GM12878 (cell line): ENCODE measurements around the gene ADAMTSL3. TPM values are rescaled to one million over a fixed set of nuclear protein-coding genes. Genes with fewer than 3 reads are reported as not detected.

Source experiments
- ATAC-seq: fragments of 200-7000 bp; cut with Tn5 transposase; 3 replicates; pipeline ENCODE4 v1.9.1; 2020; ENCODE audit warnings: mild to moderate bottlenecking, moderate library complexity
- BruUV-seq: library from RNA; stranded (reverse); fragments of 400-500 nt; replicated peaks from 2 replicates; lab custom pipeline; 2021; lab: Mats Ljungman, UMichigan
- CTCF ChIA-PET: fragments of 300-600 bp; sonication (Branson Sonifier 250); formaldehyde crosslinking; extraction: SDS; loops from one replicate; lab custom pipeline; 2021; ENCODE audit warnings: inconsistent platforms; lab: Yijun Ruan, JAX
- POLR2A ChIA-PET: fragments of 350-600 bp; formaldehyde crosslinking; extraction: SDS; loops from one replicate; lab custom pipeline; 2021; ENCODE audit warnings: inconsistent platforms; lab: Charles Lee
- RAD21 ChIA-PET: fragments of 300-600 bp; sonication (Branson Sonifier 250); formaldehyde crosslinking; loops from one replicate; lab custom pipeline; 2023; ENCODE audit warnings: antibody characterized with exemption; ENCODE audit not compliant: unreplicated experiment; lab: Charles Lee
- SMC1A ChIA-PET: fragments of 300-600 bp; sonication (Branson Sonifier 250); formaldehyde crosslinking; loops from one replicate; lab custom pipeline; 2023; ENCODE audit not compliant: unreplicated experiment, uncharacterized antibody; lab: Charles Lee
- DNase-seq: peaks from one replicate; pipeline ENCODE4 v3.0.0-alpha.2; 2011; ENCODE audit warnings: low read depth, low spot score
- FAIRE-seq: peaks from 3 replicates; lab custom pipeline; 2011; peaks lifted over from hg19 to GRCh38; lab: Jason Lieb, UNC
- H2AFZ ChIP-seq: 2 replicates; pipeline ENCODE4 v1.6.0; 2011; ENCODE audit warnings: low read depth, low read length, control low read depth; ENCODE audit not compliant: control insufficient read depth
- H3K27ac ChIP-seq: 2 replicates; pipeline ENCODE4 v1.5.1; 2011; ENCODE audit warnings: control low read depth; ENCODE audit not compliant: control insufficient read depth, insufficient read depth
- H3K27me3 ChIP-seq, 2 experiments: replicated peaks in 1 of 2; 2 replicates each; pipeline versions ENCODE4 v1.6.0 to v1.6.1; 2011; ENCODE audit warnings: low read length in 1 of 2; ENCODE audit not compliant: control insufficient read depth in 2 of 2, insufficient read depth in 2 of 2
- H3K36me3 ChIP-seq, 2 experiments: 2 replicates each; pipeline ENCODE4 v1.5.1; 2011; ENCODE audit warnings: low read length in 1 of 2; ENCODE audit not compliant: control insufficient read depth in 2 of 2, insufficient read depth in 2 of 2
- H3K4me1 ChIP-seq: 2 replicates; pipeline ENCODE4 v1.6.1; 2011; ENCODE audit warnings: mild to moderate bottlenecking, low read length, moderate library complexity, mixed read lengths; ENCODE audit not compliant: control insufficient read depth, insufficient read depth
- H3K4me2 ChIP-seq: 2 replicates; pipeline ENCODE4 v1.6.0; 2011; ENCODE audit warnings: control low read depth; ENCODE audit not compliant: control insufficient read depth, insufficient read depth
- H3K4me3 ChIP-seq: fragments of 200-600 bp; sonication (generic); 2 replicates; pipeline ENCODE4 v1.5.1; 2016
- H3K79me2 ChIP-seq: 2 replicates; pipeline ENCODE4 v1.6.0; 2011; ENCODE audit warnings: low read length; ENCODE audit not compliant: control insufficient read depth, insufficient read depth
- H3K9ac ChIP-seq: 2 replicates; pipeline ENCODE4 v1.8.0; 2011; ENCODE audit warnings: low read length, control low read depth, mixed read lengths; ENCODE audit not compliant: control insufficient read depth, insufficient read depth
- H3K9me3 ChIP-seq: replicated peaks from 3 replicates; pipeline ENCODE4 v1.5.1; 2011; ENCODE audit warnings: mild to moderate bottlenecking, low read length; ENCODE audit not compliant: control insufficient read depth, insufficient read depth
- H4K20me1 ChIP-seq: 2 replicates; pipeline ENCODE4 v1.6.0; 2011; ENCODE audit not compliant: control insufficient read depth, insufficient read depth
- CBFB ChIP-seq: IDR thresholded peaks from 2 replicates; pipeline ENCODE4 v1.6.1; 2016; ENCODE audit warnings: antibody characterized with exemption, low read depth
- CHD1 ChIP-seq: IDR thresholded peaks from 2 replicates; pipeline ENCODE4 v1.6.1; 2012; ENCODE audit warnings: low read depth, low read length, improper control_type of control experiment
- EGR1 ChIP-seq, 2 experiments: IDR thresholded peaks; 1 replicate in 1 of 2; 2 replicates in 1 of 2; pipeline ENCODE4 v1.6.1; 2011 to 2012; ENCODE audit warnings: low read depth in 2 of 2, low read length in 2 of 2, borderline replicate concordance in 1 of 2, mild to moderate bottlenecking in 1 of 2, moderate library complexity in 1 of 2
- FOS ChIP-seq: IDR thresholded peaks from 3 replicates; pipeline ENCODE4 v1.6.1; 2011; ENCODE audit warnings: borderline replicate concordance; ENCODE audit not compliant: insufficient read length; ENCODE audit errors: extremely low read depth
- FOXM1 ChIP-seq: IDR thresholded peaks from 2 replicates; pipeline ENCODE4 v1.6.1; 2012; ENCODE audit warnings: low read depth, mild to moderate bottlenecking, inconsistent platforms, low read length, moderate library complexity
- HDAC2 ChIP-seq: fragments of 200-600 bp; sonication (generic); IDR thresholded peaks from 2 replicates; pipeline ENCODE4 v1.6.1; 2017
- IRF4 ChIP-seq: IDR thresholded peaks from 2 replicates; pipeline ENCODE4 v1.6.1; 2011; ENCODE audit warnings: low read depth, low read length
- MYC ChIP-seq: IDR thresholded peaks from 2 replicates; pipeline ENCODE4 v1.6.1; 2011; ENCODE audit warnings: mild to moderate bottlenecking, low read length, moderate library complexity, inconsistent platforms; ENCODE audit not compliant: insufficient read depth, insufficient replicate concordance, insufficient read length, severe bottlenecking
- POLR2A ChIP-seq: IDR thresholded peaks from 2 replicates; pipeline ENCODE4 v1.6.1; 2011; ENCODE audit warnings: low read depth, mild to moderate bottlenecking, low read length
- POLR2AphosphoS5 ChIP-seq: IDR thresholded peaks from 2 replicates; pipeline ENCODE4 v1.6.1; 2011; ENCODE audit warnings: mild to moderate bottlenecking, low read length, inconsistent platforms
- STAT1 ChIP-seq: fragments of 450-650 bp; conservative IDR thresholded peaks from 2 replicates; pipeline ENCODE4 v1.6.1; 2014; ENCODE audit warnings: antibody characterized with exemption, mild to moderate bottlenecking
- WRNIP1 ChIP-seq: IDR thresholded peaks from 2 replicates; pipeline ENCODE4 v1.6.1; 2011; ENCODE audit warnings: low read depth, low read length, improper control_type of control experiment, borderline replicate concordance
- ZNF207 ChIP-seq: fragments of 450-650 bp; IDR thresholded peaks from 2 replicates; pipeline ENCODE4 v1.6.1; 2014; ENCODE audit warnings: antibody characterized with exemption, mild to moderate bottlenecking, borderline replicate concordance
- ZNF384 ChIP-seq: IDR thresholded peaks from 2 replicates; pipeline ENCODE4 v1.6.1; 2012; ENCODE audit warnings: low read depth, mild to moderate bottlenecking, low read length, improper control_type of control experiment, borderline replicate concordance
- WGBS: methylation state at CpG from one replicate; pipeline ENCODE4 v1.1.6; 2016; ENCODE audit warnings: low lambda C conversion rate; ENCODE audit not compliant: insufficient replicate concordance, insufficient coverage; ENCODE audit errors: missing lambda C conversion rate; 5-methylcytosine and 5-hydroxymethylcytosine counted together
- in situ Hi-C: fragments of 300-500 bp; cut with MboI; formaldehyde crosslinking; loops from 9 replicates; pipeline ENCODE4 v1.14.3; 2018; ENCODE audit warnings: mixed read lengths
- intact Hi-C: fragments of 100-400 bp; cut with micrococcal nuclease; formaldehyde crosslinking; loops from one replicate; pipeline ENCODE4 v1.14.2; 2022; ENCODE audit not compliant: unreplicated experiment
- polyA plus RNA-seq, 11 experiments: library from polyadenylated mRNA; depleted of rRNA in 4 of 11; unstranded in 6 of 11; stranded (reverse) in 5 of 11; fragments of >200 nt; fragmentation: Nextera tagmentation in 4 of 11; fragmentation: Illumina TruSeq in 1 of 11; extraction: Ambion mirVana in 4 of 11; extraction: Trizol in 1 of 11; gene quantifications; 1 replicate in 1 of 11; 2 replicates in 10 of 11; pipeline versions ENCODE4 v1.2.1 to v1.2.3, GENCODE V29; 2011 to 2016; ENCODE audit warnings: inconsistent platforms in 2 of 11, missing spikeins in 2 of 11, low read depth in 1 of 11
- total RNA-seq, 4 experiments: library from RNA; depleted of rRNA in 3 of 4; stranded (reverse); fragments of >200 nt in 3 of 4; fragmentation: Illumina TruSeq in 1 of 4; extraction: Trizol in 1 of 4; gene quantifications; 2 replicates each; pipeline versions ENCODE4 v1.2.1 to v1.2.3, GENCODE V29; 2013 to 2021
- TF ChIP-seq, protein P1 (sequence below): fragments of 450-650 bp; IDR thresholded peaks from 2 replicates; pipeline ENCODE4 v1.6.1; 2016; ENCODE audit warnings: mild to moderate bottlenecking
- TF ChIP-seq, protein P2 (sequence below): fragments of 450-650 bp; IDR thresholded peaks from 2 replicates; pipeline ENCODE4 v1.6.1; 2017; ENCODE audit warnings: low read depth, mild to moderate bottlenecking, moderate library complexity
- TF ChIP-seq, protein P3 (sequence below): IDR thresholded peaks from 2 replicates; pipeline ENCODE4 v1.6.1; 2011; ENCODE audit warnings: low read depth, low read length, improper control_type of control experiment, borderline replicate concordance
- TF ChIP-seq, protein P4 (sequence below): fragments of 450-650 bp; IDR thresholded peaks from 2 replicates; pipeline ENCODE4 v1.6.1; 2017; ENCODE audit warnings: mild to moderate bottlenecking, moderate library complexity

The ADAMTSL3 gene
- total and polyA plus RNA-seq, 10 of the 15 experiments (the other 5 are each of a cell fraction or from before 2014, with no cell fraction given), result 0.01 to 0.28 (median 0.13) TPM

DNA sequence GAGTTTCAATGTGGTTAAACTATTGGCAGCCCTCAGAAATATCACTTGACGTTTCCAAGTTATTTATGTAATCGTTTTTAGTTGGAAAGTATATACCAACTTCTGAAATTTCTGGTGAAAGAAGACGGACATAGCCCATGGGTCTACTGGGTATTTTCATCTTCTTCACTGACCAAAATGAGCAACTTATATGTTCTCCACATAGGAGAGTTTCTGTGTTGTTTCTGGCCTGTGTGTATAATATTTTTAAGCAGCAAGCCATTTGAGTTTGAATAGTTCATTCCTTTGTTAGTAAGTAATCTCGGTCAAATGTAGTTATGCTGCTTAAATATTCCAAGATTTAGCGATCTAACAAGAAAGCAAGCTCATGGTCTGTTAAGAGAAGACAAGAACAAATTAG, 57.3 kb downstream of the ADAMTSL3 start (continued):
- TF ChIP-seq FOS, result no peak
- no peak for TF ChIP-seq MYC
- TF ChIP-seq, protein P1, sequence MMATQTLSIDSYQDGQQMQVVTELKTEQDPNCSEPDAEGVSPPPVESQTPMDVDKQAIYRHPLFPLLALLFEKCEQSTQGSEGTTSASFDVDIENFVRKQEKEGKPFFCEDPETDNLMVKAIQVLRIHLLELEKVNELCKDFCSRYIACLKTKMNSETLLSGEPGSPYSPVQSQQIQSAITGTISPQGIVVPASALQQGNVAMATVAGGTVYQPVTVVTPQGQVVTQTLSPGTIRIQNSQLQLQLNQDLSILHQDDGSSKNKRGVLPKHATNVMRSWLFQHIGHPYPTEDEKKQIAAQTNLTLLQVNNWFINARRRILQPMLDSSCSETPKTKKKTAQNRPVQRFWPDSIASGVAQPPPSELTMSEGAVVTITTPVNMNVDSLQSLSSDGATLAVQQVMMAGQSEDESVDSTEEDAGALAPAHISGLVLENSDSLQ, result no peak
- no peak for TF ChIP-seq EGR1 (IDR thresholded peaks at IDR 0.05; ENCODE audit: borderline replicate concordance in 1 of 2, low read depth in 2 of 2, low read length in 2 of 2)
- TF ChIP-seq POLR2AphosphoS5, result no peak
- TF ChIP-seq IRF4, result no peak
- no peak for TF ChIP-seq WRNIP1
- TF ChIP-seq CBFB, result no peak

DNA sequence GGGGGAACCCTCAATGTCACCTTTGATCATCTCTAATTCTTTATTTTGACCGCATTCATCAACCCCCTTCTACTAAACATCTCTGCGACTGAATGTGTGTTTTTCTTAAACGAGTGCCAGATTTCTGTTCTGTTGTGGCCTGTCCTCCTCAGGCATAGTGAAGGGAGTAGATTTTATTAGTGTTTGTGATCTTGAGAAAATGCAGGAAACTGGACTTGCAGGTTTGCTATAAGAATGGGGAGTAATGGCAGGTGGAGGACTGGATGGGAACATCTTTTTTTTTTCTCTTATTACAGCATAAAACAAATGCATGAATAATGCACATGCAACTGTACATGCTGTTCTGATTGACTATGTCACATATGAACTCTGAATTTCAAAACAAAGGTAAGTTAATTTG, 59.3 kb downstream of the ADAMTSL3 start:
- no peak overlapping the region for H3K4me2 ChIP-seq
- DNase-seq, result no peak
- no peak overlapping the region for H2AFZ ChIP-seq
- no peaks in the 10 kb centered on the region for H3K9me3 ChIP-seq
- no peak overlapping the region for H3K9ac ChIP-seq
- ChIA-PET SMC1A (no interaction called here), CTCF (no interaction called here), POLR2A (no interaction called here), RAD21 (no interaction called here)
- ATAC-seq, result no peak
- intact Hi-C loops (no loop called here), in situ Hi-C loops (no loop called here)
- H3K4me3 ChIP-seq, result no peak overlapping the region
- no peak for FAIRE-seq
- 30% methylated on average over 3 of the region's 3 CpGs for WGBS
- no peaks in the 10 kb centered on the region for H3K79me2 ChIP-seq
- no peaks in the 10 kb centered on the region for H3K36me3 ChIP-seq
- no peaks in the 10 kb centered on the region for H3K4me1 ChIP-seq
- H3K27me3 ChIP-seq, result 0 out of 4 replicates have a peak, but pooled peaks cover 0 to 2% of the 10 kb centered on the region in 2 experiments
- BruUV-seq, result no TSS peak
- no peaks in the 10 kb centered on the region for H4K20me1 ChIP-seq
- H3K27ac ChIP-seq, result no peak overlapping the region
- TF ChIP-seq, protein P2, sequence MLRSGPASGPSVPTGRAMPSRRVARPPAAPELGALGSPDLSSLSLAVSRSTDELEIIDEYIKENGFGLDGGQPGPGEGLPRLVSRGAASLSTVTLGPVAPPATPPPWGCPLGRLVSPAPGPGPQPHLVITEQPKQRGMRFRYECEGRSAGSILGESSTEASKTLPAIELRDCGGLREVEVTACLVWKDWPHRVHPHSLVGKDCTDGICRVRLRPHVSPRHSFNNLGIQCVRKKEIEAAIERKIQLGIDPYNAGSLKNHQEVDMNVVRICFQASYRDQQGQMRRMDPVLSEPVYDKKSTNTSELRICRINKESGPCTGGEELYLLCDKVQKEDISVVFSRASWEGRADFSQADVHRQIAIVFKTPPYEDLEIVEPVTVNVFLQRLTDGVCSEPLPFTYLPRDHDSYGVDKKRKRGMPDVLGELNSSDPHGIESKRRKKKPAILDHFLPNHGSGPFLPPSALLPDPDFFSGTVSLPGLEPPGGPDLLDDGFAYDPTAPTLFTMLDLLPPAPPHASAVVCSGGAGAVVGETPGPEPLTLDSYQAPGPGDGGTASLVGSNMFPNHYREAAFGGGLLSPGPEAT, result no peak
- TF ChIP-seq STAT1 (no peak), ZNF384 (no peak), POLR2A (no peak), ZNF207 (no peak), FOXM1 (no peak), CHD1 (no peak), HDAC2 (no peak)
- TF ChIP-seq, protein P3, sequence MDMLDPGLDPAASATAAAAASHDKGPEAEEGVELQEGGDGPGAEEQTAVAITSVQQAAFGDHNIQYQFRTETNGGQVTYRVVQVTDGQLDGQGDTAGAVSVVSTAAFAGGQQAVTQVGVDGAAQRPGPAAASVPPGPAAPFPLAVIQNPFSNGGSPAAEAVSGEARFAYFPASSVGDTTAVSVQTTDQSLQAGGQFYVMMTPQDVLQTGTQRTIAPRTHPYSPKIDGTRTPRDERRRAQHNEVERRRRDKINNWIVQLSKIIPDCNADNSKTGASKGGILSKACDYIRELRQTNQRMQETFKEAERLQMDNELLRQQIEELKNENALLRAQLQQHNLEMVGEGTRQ, result no peak
- TF ChIP-seq, protein P4, sequence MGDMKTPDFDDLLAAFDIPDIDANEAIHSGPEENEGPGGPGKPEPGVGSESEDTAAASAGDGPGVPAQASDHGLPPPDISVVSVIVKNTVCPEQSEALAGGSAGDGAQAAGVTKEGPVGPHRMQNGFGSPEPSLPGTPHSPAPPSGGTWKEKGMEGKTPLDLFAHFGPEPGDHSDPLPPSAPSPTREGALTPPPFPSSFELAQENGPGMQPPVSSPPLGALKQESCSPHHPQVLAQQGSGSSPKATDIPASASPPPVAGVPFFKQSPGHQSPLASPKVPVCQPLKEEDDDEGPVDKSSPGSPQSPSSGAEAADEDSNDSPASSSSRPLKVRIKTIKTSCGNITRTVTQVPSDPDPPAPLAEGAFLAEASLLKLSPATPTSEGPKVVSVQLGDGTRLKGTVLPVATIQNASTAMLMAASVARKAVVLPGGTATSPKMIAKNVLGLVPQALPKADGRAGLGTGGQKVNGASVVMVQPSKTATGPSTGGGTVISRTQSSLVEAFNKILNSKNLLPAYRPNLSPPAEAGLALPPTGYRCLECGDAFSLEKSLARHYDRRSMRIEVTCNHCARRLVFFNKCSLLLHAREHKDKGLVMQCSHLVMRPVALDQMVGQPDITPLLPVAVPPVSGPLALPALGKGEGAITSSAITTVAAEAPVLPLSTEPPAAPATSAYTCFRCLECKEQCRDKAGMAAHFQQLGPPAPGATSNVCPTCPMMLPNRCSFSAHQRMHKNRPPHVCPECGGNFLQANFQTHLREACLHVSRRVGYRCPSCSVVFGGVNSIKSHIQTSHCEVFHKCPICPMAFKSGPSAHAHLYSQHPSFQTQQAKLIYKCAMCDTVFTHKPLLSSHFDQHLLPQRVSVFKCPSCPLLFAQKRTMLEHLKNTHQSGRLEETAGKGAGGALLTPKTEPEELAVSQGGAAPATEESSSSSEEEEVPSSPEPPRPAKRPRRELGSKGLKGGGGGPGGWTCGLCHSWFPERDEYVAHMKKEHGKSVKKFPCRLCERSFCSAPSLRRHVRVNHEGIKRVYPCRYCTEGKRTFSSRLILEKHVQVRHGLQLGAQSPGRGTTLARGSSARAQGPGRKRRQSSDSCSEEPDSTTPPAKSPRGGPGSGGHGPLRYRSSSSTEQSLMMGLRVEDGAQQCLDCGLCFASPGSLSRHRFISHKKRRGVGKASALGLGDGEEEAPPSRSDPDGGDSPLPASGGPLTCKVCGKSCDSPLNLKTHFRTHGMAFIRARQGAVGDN, result no peak
